Activated CD4-positive, CD25-positive, alpha-beta regulatory T cell treated with anti-CD3 and anti-CD28 coated beads, Interleukin-2, amount 50 U/mL, for 16 hours (primary cell): ENCODE results near the gene ING1.

Source experiments
- DNase-seq: peaks from one replicate; pipeline ENCODE4 v3.0.0-alpha.2; 2020; ENCODE audit warnings: low read depth, low spot score

Gene ING1

GRCh38 chr13:110771194-110771593, 57.7 kb downstream of the ING1 start:
- no peak for DNase-seq

- DNase-seq = no peak
Observed at GRCh38 chr13:110772091-110772984, 58.8 kb downstream of the ING1 start.
